ENCODE measurements around the gene SH3PXD2A.
"Not testable (repeated sequence)": the region's sequence is repeated elsewhere in the genome, so short reads cannot be mapped to it uniquely, and the experiment has no call there.

The SH3PXD2A gene

DNA sequence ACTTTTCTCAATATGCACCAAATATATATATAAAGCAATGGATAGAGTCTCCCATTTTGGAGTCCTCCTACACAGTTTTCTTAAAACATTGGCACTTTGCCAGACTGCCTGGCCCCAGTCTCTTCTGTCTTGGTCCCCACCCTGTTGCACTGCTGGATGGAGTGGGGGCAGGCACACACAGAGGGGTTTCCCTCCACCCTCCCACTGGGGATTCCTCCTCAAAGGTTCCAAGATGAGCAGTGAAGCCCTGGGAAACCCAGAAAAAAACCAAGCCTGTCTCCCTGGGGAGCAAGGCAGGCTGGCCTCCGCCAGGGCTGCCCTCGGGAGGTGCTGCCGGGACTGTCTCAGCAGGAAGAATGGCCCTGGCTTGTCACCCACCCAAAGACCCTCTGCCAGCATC lies 68.0 kb downstream of the SH3PXD2A start:
- DNase-seq = no peak

GRCh38 chr10:103786020-103786419 lies 69.4 kb downstream of the SH3PXD2A start:
- DNase-seq = no peak

DNA sequence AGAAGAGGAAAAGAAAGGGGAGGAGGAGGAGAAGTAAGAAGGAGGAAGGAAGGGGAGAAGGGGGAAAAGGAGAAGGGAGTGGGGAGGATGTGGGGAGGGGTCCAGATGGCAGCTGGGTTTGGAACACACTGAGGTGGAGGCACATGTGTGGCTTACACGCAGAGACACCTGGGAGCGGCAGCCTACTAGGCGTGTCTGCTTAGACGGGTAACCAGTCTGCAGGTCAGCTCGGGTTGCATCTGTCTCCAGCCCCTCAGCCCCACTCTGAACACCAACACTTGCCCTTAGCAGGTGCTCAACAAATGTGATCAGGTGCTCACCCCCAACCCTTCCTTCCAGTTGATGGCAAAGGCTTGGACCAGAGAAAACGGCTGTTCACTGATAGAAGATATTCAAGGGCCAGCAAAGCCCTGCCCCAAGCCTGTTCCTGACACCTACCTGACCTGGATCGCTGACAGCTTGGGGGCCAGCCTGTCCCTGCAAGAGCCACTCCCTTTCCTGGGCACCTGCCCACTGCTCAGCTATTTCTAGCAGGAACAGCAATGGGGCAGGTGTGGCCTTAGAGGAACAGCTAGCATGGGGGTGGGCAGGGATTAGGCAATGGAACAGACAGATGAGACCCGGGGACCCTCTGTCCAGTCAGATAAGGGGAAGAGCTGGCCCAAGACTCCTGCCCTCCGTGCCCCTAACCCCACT lies 70.5 kb downstream of the SH3PXD2A start:
- no peak for DNase-seq

DNA sequence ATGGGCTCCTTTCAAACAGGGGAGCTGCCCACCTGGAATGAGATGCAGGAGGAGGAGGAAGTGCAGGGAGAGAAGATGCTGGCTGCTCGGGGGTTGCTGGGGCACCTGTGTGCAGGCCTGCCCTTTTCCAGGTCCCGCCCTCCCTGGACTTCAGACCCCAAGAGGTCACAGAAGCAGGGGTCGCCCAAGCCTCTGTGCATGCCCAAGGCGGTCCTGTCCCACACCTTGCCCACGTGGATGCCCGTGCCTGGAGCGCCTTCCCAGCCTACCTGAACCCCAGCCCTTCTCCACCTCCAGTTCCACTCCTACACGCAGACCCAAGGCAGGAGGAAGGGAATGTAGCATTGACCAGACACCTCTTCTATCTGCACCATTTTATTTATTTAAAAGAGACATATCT lies 71.3 kb downstream of the SH3PXD2A start:
- DNase-seq = no peak

GRCh38 chr10:103783681-103784080 lies 71.7 kb downstream of the SH3PXD2A start:
- no peak for DNase-seq

- no peak for DNase-seq
These were observed 73.9 kb downstream of the SH3PXD2A start for GRCh38 chr10:103781329-103782061.

- no peak for DNase-seq
These were observed 74.9 kb downstream of the SH3PXD2A start for GRCh38 chr10:103780242-103781149.

DNA sequence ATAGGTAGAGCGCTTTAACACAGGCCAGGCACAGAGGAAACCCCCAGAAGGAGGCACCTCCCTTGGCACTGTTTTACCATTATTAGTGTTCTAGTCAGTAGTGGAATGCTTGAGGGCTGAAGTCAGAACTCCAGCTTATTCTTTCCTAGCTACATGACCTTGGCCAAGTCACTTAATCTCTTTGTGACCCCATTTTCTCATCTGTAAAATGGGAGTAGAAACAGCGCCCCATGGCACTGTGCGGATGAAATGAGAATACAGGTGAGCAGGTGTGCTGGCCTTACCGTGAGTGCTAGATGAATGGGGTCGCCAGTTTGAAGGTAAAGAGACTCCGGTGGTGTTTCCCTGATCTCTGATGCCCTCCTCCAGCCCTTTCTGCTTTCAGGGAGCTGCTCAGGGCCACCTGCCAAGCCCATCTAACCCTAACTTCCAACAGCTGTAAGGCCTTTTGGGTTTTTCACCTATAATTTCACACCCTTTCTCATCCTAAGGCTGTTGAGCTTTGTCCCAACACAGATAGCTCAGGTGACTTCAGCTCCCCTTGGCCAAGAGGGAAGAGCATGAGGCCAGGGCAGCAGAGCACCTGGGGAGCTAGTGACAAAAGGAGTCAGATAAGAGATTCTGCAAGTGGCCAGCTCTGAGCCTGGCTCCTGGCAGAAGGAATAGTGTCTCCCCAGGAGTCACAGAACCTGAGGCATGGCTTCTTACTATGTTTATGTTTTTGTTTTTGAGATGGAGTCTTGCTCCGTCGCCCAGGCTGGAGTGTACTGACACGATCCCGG lies 76.8 kb downstream of the SH3PXD2A start:
- no peak for DNase-seq

DNA sequence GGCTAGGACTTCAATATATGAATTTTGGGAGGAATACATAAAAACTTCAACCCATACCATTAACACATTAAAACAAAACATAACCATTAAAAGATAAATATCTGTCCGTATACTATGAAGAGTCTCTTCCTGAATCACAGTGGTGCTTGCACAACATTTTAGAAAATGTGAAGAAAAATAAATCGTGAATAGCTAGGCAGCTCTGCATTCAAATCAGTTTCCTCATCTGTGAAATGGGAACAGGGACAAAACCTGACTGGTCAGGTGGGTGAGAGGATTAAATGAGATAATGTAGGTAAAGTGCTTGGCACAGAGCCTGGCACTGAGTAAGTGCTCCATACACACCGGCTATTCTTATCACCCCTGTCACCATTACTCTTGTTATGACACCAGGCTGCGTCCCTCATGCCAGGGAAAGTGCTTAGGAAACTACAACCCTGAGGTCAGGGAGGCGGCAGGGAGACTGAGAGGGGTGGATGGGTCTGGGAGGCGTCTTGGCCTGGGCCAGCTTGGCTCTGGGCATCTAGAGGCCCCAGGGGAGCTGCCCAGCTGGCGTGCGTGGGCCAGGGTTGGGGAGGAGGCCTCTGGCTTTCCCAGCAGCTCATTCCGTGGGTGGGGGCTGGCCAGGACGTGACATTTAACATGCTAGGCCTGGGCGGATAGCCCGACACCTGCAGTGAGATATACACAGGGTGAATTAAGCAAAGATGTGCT lies 78.3 kb downstream of the SH3PXD2A start:
- DNase-seq = no peak

DNA sequence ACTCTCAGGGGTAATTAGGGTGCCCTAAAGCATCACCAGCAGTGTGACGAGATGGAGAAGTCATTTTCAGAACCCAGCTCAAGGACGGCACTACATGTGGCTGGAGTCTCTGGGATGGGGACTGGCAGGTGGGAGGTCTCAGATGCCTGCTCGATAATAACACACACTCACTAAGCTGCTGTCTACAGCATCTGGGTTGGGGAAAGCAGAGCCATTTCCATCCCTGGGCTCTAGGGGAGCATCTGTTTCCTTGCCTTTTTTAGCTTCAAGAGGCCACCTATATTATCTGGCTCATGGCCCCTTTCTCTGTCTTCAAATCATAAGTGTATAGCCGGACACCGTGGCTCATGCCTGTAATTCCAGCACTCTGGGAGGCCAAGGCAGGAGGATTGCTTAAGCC lies 79.6 kb downstream of the SH3PXD2A start:
- no peak for DNase-seq

- not testable (repeated sequence) for DNase-seq
These were observed 82.5 kb downstream of the SH3PXD2A start for GRCh38 chr10:103772846-103773245.

DNA sequence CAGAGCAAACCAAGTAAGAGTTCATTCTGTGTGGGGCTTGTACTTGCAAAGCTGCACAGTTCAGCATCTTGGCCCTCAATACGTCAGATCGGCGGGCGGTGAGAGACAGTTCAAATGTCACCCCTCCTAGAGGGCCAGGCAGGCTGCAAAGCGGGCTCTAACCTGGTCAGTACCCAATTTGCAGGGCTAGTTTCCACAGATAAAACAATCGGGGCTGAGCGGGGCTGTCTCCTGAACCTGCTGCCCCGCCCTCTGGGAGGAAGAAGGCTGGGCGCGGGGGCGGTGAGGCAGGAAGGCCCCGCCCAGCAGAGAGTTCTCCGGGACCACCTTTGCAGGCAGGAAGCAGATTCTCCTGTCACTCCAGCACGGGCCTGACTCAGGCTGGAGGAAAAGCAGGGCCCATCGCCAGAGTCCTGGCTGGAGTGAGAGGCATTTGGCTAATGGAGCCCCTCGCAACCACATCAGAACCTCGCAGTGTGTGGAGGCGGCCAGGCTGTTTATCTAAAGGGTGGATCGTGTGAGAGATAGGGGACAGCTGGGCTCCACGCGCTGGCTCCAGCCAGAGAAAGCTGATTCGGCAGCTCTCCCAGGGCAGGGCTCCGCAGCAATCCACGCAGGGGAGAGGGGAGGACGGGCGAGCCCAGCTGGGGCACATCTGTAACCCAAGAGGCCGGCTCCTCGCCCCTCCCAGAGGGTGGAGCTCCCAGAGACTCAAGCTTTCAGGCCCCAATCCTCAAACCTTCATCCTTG lies 83.1 kb downstream of the SH3PXD2A start:
- DNase-seq = peak; percentile 58

GRCh38 chr10:103770139-103770538 lies 85.2 kb downstream of the SH3PXD2A start:
- DNase-seq = no peak

- DNase-seq = no peak
These were observed 86.2 kb downstream of the SH3PXD2A start for GRCh38 chr10:103769176-103769575.

- no peak for DNase-seq
These were observed 87.0 kb downstream of the SH3PXD2A start for GRCh38 chr10:103768345-103768744.

DNA sequence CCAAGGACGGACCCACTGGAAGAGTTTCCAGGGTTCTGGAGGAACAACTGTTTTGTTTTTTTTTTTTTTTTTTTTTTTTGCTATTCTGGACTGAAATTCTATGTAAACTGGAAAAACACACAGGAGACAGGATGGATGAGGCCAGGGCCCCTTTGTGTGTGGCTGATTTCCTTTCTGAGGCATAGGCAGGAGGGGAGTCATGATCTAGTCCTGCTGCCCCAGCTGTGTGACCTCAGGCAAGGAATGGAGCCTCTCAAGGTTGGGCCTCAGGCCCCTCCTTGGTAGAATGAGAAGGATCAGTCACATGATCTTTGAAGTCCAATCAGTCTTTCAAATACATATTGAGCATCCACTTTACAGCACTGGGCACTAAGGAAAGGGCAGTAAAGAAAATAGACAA lies 87.6 kb downstream of the SH3PXD2A start:
- no peak for DNase-seq

DNA sequence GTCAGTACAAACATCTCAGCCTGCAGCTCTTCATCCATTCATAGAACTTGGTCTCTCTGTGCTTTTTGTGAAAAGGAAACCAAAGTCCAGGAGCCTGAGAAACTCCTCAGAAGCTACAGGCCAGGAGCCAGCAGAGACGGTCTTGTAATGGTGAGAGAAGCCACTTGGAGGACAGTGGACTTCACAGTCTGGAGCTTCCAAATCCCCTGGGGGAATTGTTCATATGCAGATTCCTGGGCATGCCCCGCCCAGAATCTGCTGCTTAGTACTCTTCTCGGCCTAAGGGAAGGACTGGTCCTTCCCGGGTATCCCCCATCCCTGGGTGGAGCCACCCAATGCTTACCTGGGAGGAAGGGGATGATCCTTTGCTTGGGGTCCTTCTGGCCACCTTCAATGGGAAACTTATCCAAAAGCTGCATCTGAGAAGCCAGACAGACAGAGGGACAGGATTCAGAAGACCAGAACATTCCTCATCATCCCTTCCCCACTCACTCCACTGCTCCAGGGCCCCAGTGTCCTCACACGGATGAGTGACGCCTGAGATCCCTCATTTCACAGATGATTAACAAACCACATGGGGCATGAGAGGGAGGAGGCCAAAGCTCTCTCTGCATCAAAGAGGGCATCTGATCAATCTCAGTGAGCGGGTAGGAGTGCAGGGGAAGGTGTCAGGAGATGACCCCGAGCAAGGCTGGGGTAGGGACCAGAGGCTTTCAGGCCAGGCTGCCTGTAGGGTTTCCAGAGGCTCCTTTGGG lies 88.4 kb downstream of the SH3PXD2A start:
- no peak for DNase-seq

DNA sequence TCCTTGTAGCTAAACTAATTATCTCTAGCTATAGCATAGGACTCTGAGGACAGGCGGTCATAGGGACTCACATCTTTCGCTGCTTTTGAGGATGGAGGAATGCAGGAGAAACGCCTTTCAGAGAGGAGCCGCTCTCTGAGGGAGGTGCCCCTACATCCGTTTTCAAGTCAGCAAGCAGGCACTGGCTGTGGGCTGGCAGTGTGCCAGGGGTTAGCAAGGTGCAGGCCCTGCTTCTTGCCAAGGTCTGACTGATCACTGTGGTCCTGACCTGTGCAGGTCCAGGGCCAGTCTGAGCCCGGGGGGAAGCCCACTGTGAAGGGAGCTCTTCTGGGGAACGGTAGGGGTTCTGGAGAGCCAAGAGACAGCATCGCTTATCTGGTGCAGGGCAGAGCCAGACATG lies 89.4 kb downstream of the SH3PXD2A start:
- peak; percentile 77 for DNase-seq

DNA sequence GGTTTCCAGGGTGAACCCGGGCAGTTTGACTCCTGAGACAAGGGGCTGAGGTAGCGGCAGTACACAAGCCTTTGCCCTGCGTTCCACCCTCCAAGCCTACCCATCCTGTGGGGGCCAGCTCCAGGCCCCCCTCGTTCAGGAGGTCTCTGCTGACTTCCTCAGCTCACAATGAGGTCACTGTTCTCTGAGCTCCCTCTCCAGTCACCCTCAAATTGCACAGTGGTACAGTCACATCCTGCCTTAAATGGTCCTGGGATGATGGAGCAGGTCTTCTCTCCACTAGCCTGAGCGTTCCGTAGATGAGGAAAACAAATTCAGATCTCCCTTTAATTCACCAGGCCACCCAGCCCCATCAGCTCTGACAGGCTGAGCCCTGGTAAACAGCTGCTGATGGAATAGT lies 90.2 kb downstream of the SH3PXD2A start:
- DNase-seq = no peak

GRCh38 chr10:103764296-103765088 lies 90.9 kb downstream of the SH3PXD2A start:
- no peak for DNase-seq
